Neural cell (in vitro differentiated cells): ENCODE results near the gene DLGAP4. TPM values are rescaled to one million over a fixed set of nuclear protein-coding genes. Genes with fewer than 3 reads are reported as not detected.

Experiments used
- H2AFZ ChIP-seq: fragments of 200-600, 300-800 bp; sonication (generic), shearing (Covaris generic); 2 replicates; pipeline ENCODE4 v1.6.0; 2014; ENCODE audit warnings: low read depth, mild to moderate bottlenecking, antibody characterized with exemption, low read length, moderate library complexity
- H3F3A ChIP-seq: fragments of 200-600 bp; shearing (Covaris generic); 2 replicates; pipeline ENCODE4 v1.6.1; 2016; ENCODE audit warnings: mild to moderate bottlenecking, moderate library complexity, mixed read lengths, antibody characterized with exemption, low read length; ENCODE audit not compliant: insufficient read depth, poor library complexity, severe bottlenecking
- H3K27ac ChIP-seq: fragments of 200-600, 300-800 bp; sonication (generic), shearing (Covaris generic); 2 replicates; pipeline ENCODE4 v1.5.1; 2014; ENCODE audit warnings: mild to moderate bottlenecking, low read length, moderate library complexity
- H3K27me3 ChIP-seq: fragments of 300-800, 200-600 bp; sonication (generic), shearing (Covaris generic); 2 replicates; pipeline ENCODE4 v1.6.0; 2014; ENCODE audit warnings: mild to moderate bottlenecking, low read depth, low read length, moderate library complexity; ENCODE audit not compliant: insufficient read depth
- H3K36me3 ChIP-seq: fragments of 300-800, 200-600 bp; sonication (generic), shearing (Covaris generic); 2 replicates; pipeline ENCODE4 v1.5.1; 2014; ENCODE audit warnings: mild to moderate bottlenecking, antibody characterized with exemption, low read length, moderate library complexity; ENCODE audit not compliant: insufficient read depth
- H3K4me2 ChIP-seq: fragments of 300-800, 200-600 bp; sonication (generic), shearing (Covaris generic); 2 replicates; pipeline ENCODE4 v1.6.0; 2014; ENCODE audit warnings: mild to moderate bottlenecking, low read length
- H3K4me3 ChIP-seq: fragments of 300-800, 200-600 bp; sonication (generic), shearing (Covaris generic); 2 replicates; pipeline ENCODE4 v1.5.1; 2014; ENCODE audit warnings: mild to moderate bottlenecking, low read length, moderate library complexity
- H3K79me2 ChIP-seq: fragments of 200-600 bp; shearing (Covaris generic); replicated peaks from 2 replicates; pipeline ENCODE4 v1.6.0; 2014; ENCODE audit warnings: mild to moderate bottlenecking, low read length, moderate library complexity; ENCODE audit not compliant: insufficient read depth
- H3K9ac ChIP-seq: fragments of 300-800, 200-600 bp; sonication (generic), shearing (Covaris generic); 2 replicates; pipeline ENCODE4 v1.6.1; 2016; ENCODE audit warnings: mild to moderate bottlenecking, low read length, mixed read lengths
- H3K9me2 ChIP-seq: fragments of 200-600 bp; shearing (Covaris generic); 2 replicates; pipeline ENCODE4 v1.6.1; 2016; ENCODE audit warnings: mild to moderate bottlenecking, low read length, mixed read lengths; ENCODE audit not compliant: insufficient read depth
- H3K9me3 ChIP-seq: fragments of 200-600, 300-800 bp; sonication (generic), shearing (Covaris generic); 2 replicates; pipeline ENCODE4 v1.6.1; 2016; ENCODE audit warnings: mild to moderate bottlenecking, mixed run types, low read length, moderate library complexity, mixed read lengths
- H4K20me1 ChIP-seq: fragments of 200-600 bp; shearing (Covaris generic); 2 replicates; pipeline ENCODE4 v1.6.1; 2016; ENCODE audit warnings: mild to moderate bottlenecking, mixed run types; ENCODE audit not compliant: insufficient read depth
- EP300 ChIP-seq: fragments of 450-650 bp; conservative IDR thresholded peaks from 2 replicates; pipeline ENCODE4 v1.6.1; 2014; ENCODE audit warnings: antibody characterized with exemption, mild to moderate bottlenecking, moderate library complexity; ENCODE audit not compliant: poor library complexity, severe bottlenecking
- EZH2 ChIP-seq: fragments of 200-600, 300-800 bp; shearing (Covaris generic), sonication (generic); IDR thresholded peaks from 2 replicates; pipeline ENCODE4 v1.6.1; 2014; ENCODE audit warnings: antibody characterized with exemption, low read length, borderline replicate concordance, mild to moderate bottlenecking; ENCODE audit not compliant: insufficient read depth, poor library complexity, severe bottlenecking
- MXI1 ChIP-seq: fragments of 450-650 bp; conservative IDR thresholded peaks from 2 replicates; pipeline ENCODE4 v1.6.1; 2014; ENCODE audit warnings: antibody characterized with exemption, mild to moderate bottlenecking; ENCODE audit not compliant: poor library complexity, severe bottlenecking
- POLR2AphosphoS5 ChIP-seq: IDR thresholded peaks from 2 replicates; pipeline ENCODE4 v1.6.1; 2012
- RAD21 ChIP-seq: fragments of 450-650 bp; conservative IDR thresholded peaks from 2 replicates; pipeline ENCODE4 v1.6.1; 2014; ENCODE audit warnings: antibody characterized with exemption, mild to moderate bottlenecking, moderate library complexity
- SMC3 ChIP-seq: fragments of 450-650 bp; conservative IDR thresholded peaks from 2 replicates; pipeline ENCODE4 v1.6.1; 2014; ENCODE audit warnings: antibody characterized with exemption, mild to moderate bottlenecking, moderate library complexity; ENCODE audit not compliant: poor library complexity
- TAF1 ChIP-seq: IDR thresholded peaks from 2 replicates; pipeline ENCODE4 v1.6.1; 2012; ENCODE audit warnings: low read depth
- polyA plus RNA-seq: library from polyadenylated mRNA; depleted of rRNA; stranded (reverse); fragments of >200 nt; gene quantifications from 2 replicates; pipeline ENCODE4 v1.2.3, GENCODE V29; 2014
- TF ChIP-seq, protein P1 (sequence below): fragments of 450-650 bp; IDR thresholded peaks from 2 replicates; pipeline ENCODE4 v1.5.1; 2014; ENCODE audit warnings: antibody characterized with exemption, mild to moderate bottlenecking, moderate library complexity; ENCODE audit not compliant: poor library complexity, severe bottlenecking
- TF ChIP-seq, protein P2 (sequence below): IDR thresholded peaks from 2 replicates; pipeline ENCODE4 v1.6.1; 2012; ENCODE audit warnings: borderline replicate concordance

Gene DLGAP4
- polyA plus RNA-seq, 1 donor from 2014 or later, result 31.2 TPM

DNA sequence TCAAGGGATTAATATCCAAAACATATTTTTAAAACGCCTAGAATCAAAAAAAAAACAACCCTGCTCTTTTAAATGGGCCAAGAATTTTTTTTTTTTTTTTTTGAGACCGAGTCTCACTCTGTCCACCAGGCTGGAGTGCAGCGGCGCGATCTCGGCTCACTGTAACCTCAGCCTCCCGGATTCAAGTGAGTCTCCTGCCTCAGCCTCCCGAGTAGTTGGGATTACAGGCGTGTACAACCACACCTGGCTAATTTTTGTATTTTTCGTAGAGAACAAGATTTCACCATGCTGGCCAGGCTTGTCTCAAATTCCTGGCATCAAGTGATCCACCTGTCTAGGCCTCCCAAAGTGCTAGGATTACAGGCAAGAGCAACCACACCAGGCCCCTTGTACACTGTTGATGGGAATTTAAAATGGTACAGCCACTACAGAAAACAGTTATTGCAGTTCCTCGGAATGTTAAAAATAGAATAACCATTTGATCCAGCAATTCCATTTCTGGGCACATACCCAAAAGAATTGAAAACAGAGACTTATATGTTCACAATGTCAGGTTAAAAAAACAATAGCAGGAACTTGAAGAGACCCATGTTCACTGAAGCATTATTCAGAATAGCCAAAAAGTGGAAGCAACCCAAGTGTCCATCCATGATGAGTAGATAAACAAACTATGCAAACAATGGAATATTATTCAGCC lies 232.0 kb downstream of the DLGAP4 start:
- no peaks in the 10 kb centered on the region for H3K27me3 ChIP-seq
- H3K4me3 ChIP-seq, result no peak overlapping the region
- no peaks in the 10 kb centered on the region for H3K9me2 ChIP-seq
- H2AFZ ChIP-seq, result no peak overlapping the region
- no peak overlapping the region for H3K4me2 ChIP-seq
- no peak overlapping the region for H3K9ac ChIP-seq
- no peaks in the 10 kb centered on the region for H3K36me3 ChIP-seq
- TF ChIP-seq POLR2AphosphoS5 (no peak), MXI1 (no peak)
- H4K20me1 ChIP-seq, result no peaks in the 10 kb centered on the region
- H3F3A ChIP-seq, result no peaks in the 10 kb centered on the region
- H3K79me2 ChIP-seq, result no peaks in the 10 kb centered on the region
- H3K27ac ChIP-seq, result no peak overlapping the region
- H3K9me3 ChIP-seq, result no peaks in the 10 kb centered on the region

DNA sequence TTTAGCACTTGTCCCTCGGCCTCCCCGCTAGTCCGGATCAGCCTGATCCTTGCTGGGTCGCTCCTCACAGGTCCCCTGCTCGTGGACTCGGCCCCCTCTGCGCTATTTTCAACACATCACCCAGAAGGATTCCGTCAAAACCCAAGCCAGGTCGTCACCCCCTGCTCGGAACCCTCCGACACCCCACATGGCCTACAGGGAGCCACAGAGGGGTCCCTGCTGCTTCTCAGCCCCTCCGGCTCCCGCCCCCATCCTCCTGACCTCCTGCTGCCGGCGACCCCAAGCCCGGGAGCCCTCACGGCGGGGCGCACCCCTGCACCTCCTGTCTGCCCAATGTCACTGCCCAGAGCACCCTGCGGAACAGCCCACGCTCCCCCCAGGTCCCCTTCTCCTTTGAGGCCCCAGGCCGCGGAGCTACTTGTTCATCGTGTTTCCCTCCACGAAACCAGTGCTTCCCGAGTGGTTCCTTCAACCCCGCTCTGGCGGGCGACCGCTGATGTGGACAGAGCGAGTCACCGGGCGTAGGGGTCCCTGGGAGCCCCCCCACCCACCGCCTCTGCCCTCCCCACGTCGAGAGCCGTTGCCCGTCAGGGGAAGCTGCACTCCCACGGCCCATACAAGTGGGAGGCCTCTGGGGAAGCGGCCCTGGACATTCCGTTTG lies 234.5 kb downstream of the DLGAP4 start:
- no peak overlapping the region for H3K4me3 ChIP-seq
- H3F3A ChIP-seq, result no peaks in the 10 kb centered on the region
- no peak overlapping the region for H3K9ac ChIP-seq

More for the DNA sequence above, 234.5 kb downstream of the DLGAP4 start:
- no peaks in the 10 kb centered on the region for H3K27me3 ChIP-seq
- no peaks in the 10 kb centered on the region for H4K20me1 ChIP-seq
- no peaks in the 10 kb centered on the region for H3K9me2 ChIP-seq
- no peak overlapping the region for H3K4me2 ChIP-seq
- TF ChIP-seq, protein P1, sequence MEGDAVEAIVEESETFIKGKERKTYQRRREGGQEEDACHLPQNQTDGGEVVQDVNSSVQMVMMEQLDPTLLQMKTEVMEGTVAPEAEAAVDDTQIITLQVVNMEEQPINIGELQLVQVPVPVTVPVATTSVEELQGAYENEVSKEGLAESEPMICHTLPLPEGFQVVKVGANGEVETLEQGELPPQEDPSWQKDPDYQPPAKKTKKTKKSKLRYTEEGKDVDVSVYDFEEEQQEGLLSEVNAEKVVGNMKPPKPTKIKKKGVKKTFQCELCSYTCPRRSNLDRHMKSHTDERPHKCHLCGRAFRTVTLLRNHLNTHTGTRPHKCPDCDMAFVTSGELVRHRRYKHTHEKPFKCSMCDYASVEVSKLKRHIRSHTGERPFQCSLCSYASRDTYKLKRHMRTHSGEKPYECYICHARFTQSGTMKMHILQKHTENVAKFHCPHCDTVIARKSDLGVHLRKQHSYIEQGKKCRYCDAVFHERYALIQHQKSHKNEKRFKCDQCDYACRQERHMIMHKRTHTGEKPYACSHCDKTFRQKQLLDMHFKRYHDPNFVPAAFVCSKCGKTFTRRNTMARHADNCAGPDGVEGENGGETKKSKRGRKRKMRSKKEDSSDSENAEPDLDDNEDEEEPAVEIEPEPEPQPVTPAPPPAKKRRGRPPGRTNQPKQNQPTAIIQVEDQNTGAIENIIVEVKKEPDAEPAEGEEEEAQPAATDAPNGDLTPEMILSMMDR, result no peak
- no peak for TF ChIP-seq EZH2
- TF ChIP-seq POLR2AphosphoS5, result no peak
- TF ChIP-seq, protein P2, sequence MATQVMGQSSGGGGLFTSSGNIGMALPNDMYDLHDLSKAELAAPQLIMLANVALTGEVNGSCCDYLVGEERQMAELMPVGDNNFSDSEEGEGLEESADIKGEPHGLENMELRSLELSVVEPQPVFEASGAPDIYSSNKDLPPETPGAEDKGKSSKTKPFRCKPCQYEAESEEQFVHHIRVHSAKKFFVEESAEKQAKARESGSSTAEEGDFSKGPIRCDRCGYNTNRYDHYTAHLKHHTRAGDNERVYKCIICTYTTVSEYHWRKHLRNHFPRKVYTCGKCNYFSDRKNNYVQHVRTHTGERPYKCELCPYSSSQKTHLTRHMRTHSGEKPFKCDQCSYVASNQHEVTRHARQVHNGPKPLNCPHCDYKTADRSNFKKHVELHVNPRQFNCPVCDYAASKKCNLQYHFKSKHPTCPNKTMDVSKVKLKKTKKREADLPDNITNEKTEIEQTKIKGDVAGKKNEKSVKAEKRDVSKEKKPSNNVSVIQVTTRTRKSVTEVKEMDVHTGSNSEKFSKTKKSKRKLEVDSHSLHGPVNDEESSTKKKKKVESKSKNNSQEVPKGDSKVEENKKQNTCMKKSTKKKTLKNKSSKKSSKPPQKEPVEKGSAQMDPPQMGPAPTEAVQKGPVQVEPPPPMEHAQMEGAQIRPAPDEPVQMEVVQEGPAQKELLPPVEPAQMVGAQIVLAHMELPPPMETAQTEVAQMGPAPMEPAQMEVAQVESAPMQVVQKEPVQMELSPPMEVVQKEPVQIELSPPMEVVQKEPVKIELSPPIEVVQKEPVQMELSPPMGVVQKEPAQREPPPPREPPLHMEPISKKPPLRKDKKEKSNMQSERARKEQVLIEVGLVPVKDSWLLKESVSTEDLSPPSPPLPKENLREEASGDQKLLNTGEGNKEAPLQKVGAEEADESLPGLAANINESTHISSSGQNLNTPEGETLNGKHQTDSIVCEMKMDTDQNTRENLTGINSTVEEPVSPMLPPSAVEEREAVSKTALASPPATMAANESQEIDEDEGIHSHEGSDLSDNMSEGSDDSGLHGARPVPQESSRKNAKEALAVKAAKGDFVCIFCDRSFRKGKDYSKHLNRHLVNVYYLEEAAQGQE, result no peak
- no peak for TF ChIP-seq SMC3
- no peak for TF ChIP-seq EP300
- no peak for TF ChIP-seq RAD21
- TF ChIP-seq MXI1, result no peak
- no peak for TF ChIP-seq TAF1
- no peak overlapping the region for H3K27ac ChIP-seq
- H3K9me3 ChIP-seq, result no peaks in the 10 kb centered on the region
- H3K36me3 ChIP-seq, result no peaks in the 10 kb centered on the region
- no peaks in the 10 kb centered on the region for H3K79me2 ChIP-seq
- no peak overlapping the region for H2AFZ ChIP-seq
